ENCODE data around the gene ADGRD2.
A peak's percentile ranks its signal among the peaks of the same experiment; 100 is the strongest.
"Not testable (repeated sequence)": the region's sequence is repeated elsewhere in the genome, so short reads cannot be mapped to it uniquely, and the experiment has no call there.

The ADGRD2 gene

GRCh38 chr9:124450241-124450924 lies at the start of gene ADGRD2:
Gene ADGRD2 (plus strand): TSS chr9:124450451. CDS start chr9:124451667, 1,216 bp downstream.
- DNase-seq (ENCODE audit: low read depth) = no peak

- no peak for DNase-seq (ENCODE audit: low read depth)
Observed at GRCh38 chr9:124403246-124403645, 47.0 kb upstream of the ADGRD2 start.

GRCh38 chr9:124409410-124409809 lies 40.8 kb upstream of the ADGRD2 start:
- DNase-seq (ENCODE audit: low read depth) = no peak

GRCh38 chr9:124410321-124410913 lies 39.8 kb upstream of the ADGRD2 start:
- no peak for DNase-seq (ENCODE audit: low read depth)

- no peak for DNase-seq (ENCODE audit: low read depth)
Observed at GRCh38 chr9:124411514-124412227, 38.6 kb upstream of the ADGRD2 start.

GRCh38 chr9:124412228-124412575 lies 38.0 kb upstream of the ADGRD2 start:
- DNase-seq (ENCODE audit: low read depth) = no peak

- DNase-seq (ENCODE audit: low read depth) = no peak
Observed at GRCh38 chr9:124414612-124415011, 35.6 kb upstream of the ADGRD2 start.

GRCh38 chr9:124415102-124415851 lies 35.0 kb upstream of the ADGRD2 start, which contains the start of gene PSMB7:
Gene PSMB7 (minus strand): TSS chr9:124415442. CDS start chr9:124415425, 17 bp downstream.
- peak; percentile 96 for DNase-seq (ENCODE audit: low read depth)

GRCh38 chr9:124415852-124416484 lies 34.3 kb upstream of the ADGRD2 start:
- no peak for DNase-seq (ENCODE audit: low read depth)

- DNase-seq (ENCODE audit: low read depth) = no peak
Observed at GRCh38 chr9:124419832-124420489, 30.3 kb upstream of the ADGRD2 start.

GRCh38 chr9:124420991-124421543 lies 29.2 kb upstream of the ADGRD2 start:
- DNase-seq (ENCODE audit: low read depth) = no peak

GRCh38 chr9:124423155-124423554 lies 27.1 kb upstream of the ADGRD2 start:
- DNase-seq (ENCODE audit: low read depth) = no peak

- DNase-seq (ENCODE audit: low read depth) = no peak
Observed at GRCh38 chr9:124423591-124423990, 26.7 kb upstream of the ADGRD2 start.

GRCh38 chr9:124425733-124426132 lies 24.5 kb upstream of the ADGRD2 start:
- not testable (repeated sequence) for DNase-seq (ENCODE audit: low read depth)

- no peak for DNase-seq (ENCODE audit: low read depth)
Observed at GRCh38 chr9:124426361-124426760, 23.9 kb upstream of the ADGRD2 start.

- DNase-seq (ENCODE audit: low read depth) = no peak
Observed at GRCh38 chr9:124427281-124427680, 23.0 kb upstream of the ADGRD2 start.

GRCh38 chr9:124428751-124429529 lies 21.3 kb upstream of the ADGRD2 start:
- DNase-seq (ENCODE audit: low read depth) = no peak

GRCh38 chr9:124429530-124429867 lies 20.8 kb upstream of the ADGRD2 start:
- DNase-seq (ENCODE audit: low read depth) = no peak

GRCh38 chr9:124436320-124436719 lies 13.9 kb upstream of the ADGRD2 start:
- no peak for DNase-seq (ENCODE audit: low read depth)

GRCh38 chr9:124437086-124437485 lies 13.2 kb upstream of the ADGRD2 start:
- no peak for DNase-seq (ENCODE audit: low read depth)

All from activated T-cell treated with anti-CD3 and anti-CD28 coated beads for 1 hour (primary cell).